Measurements from ENCODE around the gene GPR15. TPM values are rescaled to one million over a fixed set of nuclear protein-coding genes. Genes with fewer than 3 reads are reported as not detected.

Gene GPR15
- total RNA-seq, 1 experiment from 2014 or later = not detected

DNA sequence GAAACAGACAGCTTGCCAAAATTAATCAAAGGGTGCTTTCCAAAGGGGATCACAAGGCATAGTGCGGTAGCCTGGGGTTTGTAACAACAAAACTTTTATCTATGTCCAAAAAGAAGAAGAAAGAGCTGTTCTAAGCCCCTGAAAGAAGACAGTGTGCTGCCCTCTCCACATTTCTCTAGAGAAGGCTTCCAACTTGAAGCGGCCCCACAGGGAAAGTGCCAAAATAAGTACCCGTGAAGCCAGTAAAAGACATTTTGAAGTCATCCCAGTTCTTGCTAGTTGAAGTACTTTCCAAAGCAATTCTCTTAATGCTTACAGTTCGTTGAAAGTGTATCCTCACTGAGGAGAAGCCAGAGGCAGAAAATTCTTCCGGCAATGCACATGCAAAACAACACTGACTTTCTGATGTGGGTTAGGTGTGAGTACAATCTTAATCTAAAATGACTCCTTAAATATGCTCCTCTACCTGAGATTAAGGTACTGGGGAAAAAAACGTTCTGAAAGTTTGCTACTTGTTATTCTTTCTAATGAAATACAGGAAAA, 21.3 kb downstream of the GPR15 start:
- no peak overlapping the region for H4K8ac ChIP-seq (replicated peaks; ENCODE audit: insufficient read length, low read depth, low read length)
- no peak overlapping the region for H3K4me2 ChIP-seq (ENCODE audit: insufficient read depth, insufficient read length, low read length)
- H2BK5ac ChIP-seq (ENCODE audit: insufficient read length, low read length) = no peak overlapping the region
- no peaks in the 10 kb centered on the region for H3K9me3 ChIP-seq (ENCODE audit: control insufficient read depth, low read depth, low read length)
- no peak overlapping the region for H2BK12ac ChIP-seq (ENCODE audit: insufficient read length, low read depth, low read length)
- H3K4ac ChIP-seq (ENCODE audit: low read depth, low read length) = no peak overlapping the region
- no peak for DNase-seq
- H2AFZ ChIP-seq (ENCODE audit: low read length) = no peak overlapping the region
- no peaks in the 10 kb centered on the region for H4K20me1 ChIP-seq (ENCODE audit: control insufficient read depth, insufficient read depth, insufficient read length)
- no peak overlapping the region for H3K18ac ChIP-seq (ENCODE audit: insufficient read length, low read depth, low read length)
- Mint-ChIP-seq H3K27ac (no peak overlapping the region), H3K27me3 (ENCODE audit: low read depth) (no peaks in the 10 kb centered on the region), H3K9me3 (no peaks in the 10 kb centered on the region), H3K36me3 (ENCODE audit: insufficient read depth in 1 of 3, low read depth in 3 of 3) (no peaks in the 10 kb centered on the region), H3K4me1 (peaks cover 0 to 5% of the 10 kb centered on the region in 2 experiments; a peak in 1 of 4 replicates), H3K4me3 (no peak overlapping the region)
- no peak overlapping the region for H2BK120ac ChIP-seq (ENCODE audit: low read depth, low read length, poor library complexity, severe bottlenecking)
- H3T11ph ChIP-seq (ENCODE audit: low read length) = no peak overlapping the region
- no peak overlapping the region for H3K27ac ChIP-seq (ENCODE audit: insufficient read length, low read depth, low read length)
- H3K79me2 ChIP-seq (ENCODE audit: insufficient read depth, low read length) = no peaks in the 10 kb centered on the region
- H3K9ac ChIP-seq (ENCODE audit: extremely low read depth, insufficient read length, low read length) = no peak overlapping the region
- no peak overlapping the region for H4K5ac ChIP-seq (ENCODE audit: insufficient read length, low read depth, low read length)
- H4K91ac ChIP-seq (ENCODE audit: insufficient read length, low read depth, low read length) = no peak overlapping the region
- H2BK20ac ChIP-seq (ENCODE audit: low read depth, low read length, poor library complexity, severe bottlenecking) = no peak overlapping the region
- no peaks in the 10 kb centered on the region for H3K4me1 ChIP-seq (ENCODE audit: insufficient read depth, low read length)
- H3K14ac ChIP-seq (ENCODE audit: insufficient read depth, low read length) = no peak overlapping the region
- H3K27me3 ChIP-seq (ENCODE audit: insufficient read depth, low read length) = no peaks in the 10 kb centered on the region
- no peaks in the 10 kb centered on the region for H3K23me2 ChIP-seq (ENCODE audit: insufficient read length, low read depth, low read length, poor library complexity, severe bottlenecking)
- no peak overlapping the region for H2BK15ac ChIP-seq (ENCODE audit: low read depth, low read length)
- no peak overlapping the region for H3K56ac ChIP-seq (ENCODE audit: insufficient read length, low read depth, low read length)
- no peak overlapping the region for H2AK5ac ChIP-seq (ENCODE audit: insufficient read length, low read length)
- WGBS (ENCODE audit: extremely low coverage, insufficient read length, low lambda C conversion rate) = no CpG with 5 or more reads among the region's 6 CpGs
- H3K79me1 ChIP-seq (ENCODE audit: insufficient read depth, low read depth, low read length, poor library complexity, severe bottlenecking) = no peaks in the 10 kb centered on the region
- H3K23ac ChIP-seq (ENCODE audit: insufficient read length, low read depth, low read length) = no peak overlapping the region
- TF ChIP-seq, protein P1, sequence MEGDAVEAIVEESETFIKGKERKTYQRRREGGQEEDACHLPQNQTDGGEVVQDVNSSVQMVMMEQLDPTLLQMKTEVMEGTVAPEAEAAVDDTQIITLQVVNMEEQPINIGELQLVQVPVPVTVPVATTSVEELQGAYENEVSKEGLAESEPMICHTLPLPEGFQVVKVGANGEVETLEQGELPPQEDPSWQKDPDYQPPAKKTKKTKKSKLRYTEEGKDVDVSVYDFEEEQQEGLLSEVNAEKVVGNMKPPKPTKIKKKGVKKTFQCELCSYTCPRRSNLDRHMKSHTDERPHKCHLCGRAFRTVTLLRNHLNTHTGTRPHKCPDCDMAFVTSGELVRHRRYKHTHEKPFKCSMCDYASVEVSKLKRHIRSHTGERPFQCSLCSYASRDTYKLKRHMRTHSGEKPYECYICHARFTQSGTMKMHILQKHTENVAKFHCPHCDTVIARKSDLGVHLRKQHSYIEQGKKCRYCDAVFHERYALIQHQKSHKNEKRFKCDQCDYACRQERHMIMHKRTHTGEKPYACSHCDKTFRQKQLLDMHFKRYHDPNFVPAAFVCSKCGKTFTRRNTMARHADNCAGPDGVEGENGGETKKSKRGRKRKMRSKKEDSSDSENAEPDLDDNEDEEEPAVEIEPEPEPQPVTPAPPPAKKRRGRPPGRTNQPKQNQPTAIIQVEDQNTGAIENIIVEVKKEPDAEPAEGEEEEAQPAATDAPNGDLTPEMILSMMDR (conservative IDR thresholded peaks at IDR 0.05) = no peak
